GM23338 (cell line): ENCODE measurements around the gene SMARCA5. TPM values are rescaled to one million over a fixed set of nuclear protein-coding genes. Genes with fewer than 3 reads are reported as not detected.
A peak's percentile ranks its signal among the peaks of the same experiment; 100 is the strongest.

ENCODE experiments used
- ATAC-seq: fragments of 200-7000 bp; cut with Tn5 transposase; 3 replicates; pipeline ENCODE4 v1.9.1; 2020
- DNase-seq: peaks from one replicate; pipeline ENCODE4 v3.0.0-alpha.2; 2015; ENCODE audit warnings: low spot score
- H2AFZ ChIP-seq: fragments of 200-600 bp; sonication (generic); 2 replicates; pipeline ENCODE4 v1.8.0; 2016; ENCODE audit warnings: antibody characterized with exemption, mild to moderate bottlenecking, moderate library complexity
- H3F3A ChIP-seq: fragments of 200-600 bp; sonication (generic); replicated peaks from 2 replicates; pipeline ENCODE4 v1.8.0; 2017; ENCODE audit warnings: antibody characterized with exemption, mixed run types, low read depth
- H3K27ac ChIP-seq: fragments of 200-600 bp; sonication (generic); 2 replicates; pipeline ENCODE4 v1.6.1; 2016; ENCODE audit warnings: low read depth
- H3K27me3 ChIP-seq: fragments of 200-600 bp; sonication (generic); 2 replicates; pipeline ENCODE4 v1.8.0; 2016; ENCODE audit warnings: mild to moderate bottlenecking, mixed run types, moderate library complexity; ENCODE audit not compliant: insufficient read depth
- H3K36me3 ChIP-seq: fragments of 200-600 bp; sonication (generic); 2 replicates; pipeline ENCODE4 v1.8.0; 2016; ENCODE audit warnings: mild to moderate bottlenecking; ENCODE audit not compliant: insufficient read depth
- H3K4me1 ChIP-seq: fragments of 200-600 bp; sonication (generic); 2 replicates; pipeline ENCODE4 v1.8.0; 2016; ENCODE audit warnings: mild to moderate bottlenecking, moderate library complexity; ENCODE audit not compliant: insufficient read depth
- H3K4me2 ChIP-seq: fragments of 200-600 bp; sonication (generic); 2 replicates; pipeline ENCODE4 v1.7.1; 2017; ENCODE audit warnings: mixed run types
- H3K4me3 ChIP-seq: fragments of 200-600 bp; sonication (generic); 2 replicates; pipeline ENCODE4 v1.6.1; 2016; ENCODE audit warnings: mixed run types
- H3K79me2 ChIP-seq: fragments of 200-600 bp; sonication (generic); replicated peaks from 2 replicates; pipeline ENCODE4 v1.8.0; 2017; ENCODE audit warnings: mild to moderate bottlenecking; ENCODE audit not compliant: insufficient read depth
- H3K9me2 ChIP-seq: fragments of 200-600 bp; sonication (generic); 2 replicates; pipeline ENCODE4 v1.8.0; 2017; ENCODE audit not compliant: insufficient read depth
- H4K20me1 ChIP-seq: fragments of 200-600 bp; sonication (generic); replicated peaks from 2 replicates; pipeline ENCODE4 v1.8.0; 2017; ENCODE audit warnings: mild to moderate bottlenecking; ENCODE audit not compliant: insufficient read depth
- H3K27ac Mint-ChIP-seq: 2 replicates; pipeline ENCODE4 v1.8.0; 2020; ENCODE audit warnings: inconsistent platforms, mild to moderate bottlenecking, moderate library complexity, mixed read lengths
- H3K27me3 Mint-ChIP-seq: 3 replicates; pipeline ENCODE4 v1.8.0; 2022; ENCODE audit warnings: low read depth, mild to moderate bottlenecking, moderate library complexity, mixed read lengths, inconsistent platforms; ENCODE audit not compliant: insufficient read depth, poor library complexity
- H3K36me3 Mint-ChIP-seq: 3 replicates; pipeline ENCODE4 v1.8.0; 2021; ENCODE audit warnings: low read depth, mild to moderate bottlenecking, inconsistent platforms, moderate library complexity, mixed read lengths
- H3K4me1 Mint-ChIP-seq: 3 replicates; pipeline ENCODE4 v1.8.0; 2020; ENCODE audit warnings: mild to moderate bottlenecking, inconsistent platforms, mixed read lengths
- H3K4me3 Mint-ChIP-seq: 3 replicates; pipeline ENCODE4 v1.8.0; 2021; ENCODE audit warnings: moderate library complexity, mild to moderate bottlenecking, inconsistent platforms, mixed read lengths
- H3K9me3 Mint-ChIP-seq: 3 replicates; pipeline ENCODE4 v1.8.0; 2020; ENCODE audit warnings: moderate library complexity, mild to moderate bottlenecking, inconsistent platforms, mixed read lengths
- CREB1 ChIP-seq: fragments of 250-450 bp; sonication (Bioruptor Pico); IDR thresholded peaks from 2 replicates; pipeline ENCODE4 v1.5.0; 2020; ENCODE audit warnings: low read depth, mild to moderate bottlenecking, moderate library complexity
- CTCF ChIP-seq, 2 experiments: fragments of 200-600 bp in 1 of 2; sonication (generic) in 1 of 2; conservative IDR thresholded peaks; 2 replicates each; pipeline versions ENCODE4 v1.5.1 to v1.6.1; 2016 to 2017; ENCODE audit warnings: antibody characterized with exemption in 2 of 2, low read depth in 2 of 2, mild to moderate bottlenecking in 2 of 2, moderate library complexity in 1 of 2
- EZH2 ChIP-seq: fragments of 200-600 bp; sonication (generic); IDR thresholded peaks from one replicate; pipeline ENCODE4 v1.8.0; 2017; ENCODE audit warnings: antibody characterized with exemption, mild to moderate bottlenecking, low read depth; ENCODE audit not compliant: unreplicated experiment
- EZH2phosphoT487 ChIP-seq: fragments of 200-600 bp; sonication (generic); IDR thresholded peaks from one replicate; pipeline ENCODE4 v1.8.1; 2018; ENCODE audit warnings: antibody characterized with exemption; ENCODE audit not compliant: unreplicated experiment
- JUNB ChIP-seq: IDR thresholded peaks from one replicate; pipeline ENCODE4 v1.6.1; 2016; ENCODE audit warnings: antibody characterized with exemption; ENCODE audit not compliant: unreplicated experiment
- NANOG ChIP-seq: IDR thresholded peaks from 2 replicates; pipeline ENCODE4 v1.6.1; 2016; ENCODE audit warnings: antibody characterized with exemption, borderline replicate concordance
- POLR2AphosphoS5 ChIP-seq: IDR thresholded peaks from 2 replicates; pipeline ENCODE4 v1.6.1; 2016; ENCODE audit warnings: antibody characterized with exemption, low read depth
- REST ChIP-seq: IDR thresholded peaks from one replicate; pipeline ENCODE4 v1.6.1; 2018; ENCODE audit warnings: antibody characterized with exemption; ENCODE audit not compliant: unreplicated experiment
- STAT1 ChIP-seq: IDR thresholded peaks from one replicate; pipeline ENCODE4 v1.6.1; 2016; ENCODE audit warnings: antibody characterized with exemption; ENCODE audit not compliant: unreplicated experiment
- ZNF114 ChIP-seq: fragments of 250-450 bp; sonication (Bioruptor Pico); IDR thresholded peaks from 2 replicates; pipeline ENCODE4 v1.5.0; 2020; ENCODE audit warnings: mild to moderate bottlenecking, moderate library complexity
- ZNF331 ChIP-seq: fragments of 250-450 bp; sonication (Bioruptor Pico); IDR thresholded peaks from 2 replicates; pipeline ENCODE4 v1.5.0; 2020; ENCODE audit warnings: low read depth, mild to moderate bottlenecking, moderate library complexity
- ZNF462 ChIP-seq: fragments of 250-450 bp; sonication (Bioruptor Pico); IDR thresholded peaks from 2 replicates; pipeline ENCODE4 v1.5.0; 2020; ENCODE audit warnings: mild to moderate bottlenecking, moderate library complexity
- long read RNA-seq: library from polyadenylated mRNA; unstranded; transcript quantifications from one replicate; pipeline ENCODE4 v2.0.0, GENCODE V29; 2020; ENCODE audit not compliant: unreplicated experiment
- polyA plus RNA-seq: library from polyadenylated mRNA; unstranded; fragments of >200 nt; fragmentation: Nextera tagmentation; extraction: Ambion mirVana; gene quantifications from 2 replicates; pipeline ENCODE4 v1.2.1, GENCODE V29; 2016
- total RNA-seq: library from RNA; depleted of rRNA; stranded (reverse); fragments of >200 nt; shearing (Covaris generic); gene quantifications from 2 replicates; pipeline ENCODE4 v1.2.3, GENCODE V29; 2014; rRNA removed

SMARCA5 gene
- total RNA-seq: 102 and 103 TPM in 2 replicates
- polyA plus RNA-seq: 79.9 and 101 TPM in 2 replicates
- long read RNA-seq, full-length matches to known transcripts: 7 of 88 reads
- long read RNA-seq, partial matches to known transcripts: 73 of 88 reads
- long read RNA-seq, other reads (novel, unspliced or antisense): 8 of 88 reads

GRCh38 chr4:143513314-143514168 is at the start of gene SMARCA5:
SMARCA5 (plus strand) TSS chr4:143513702; CDS start chr4:143513925, 223 bp downstream.
- peak within 1 kb of the TSS; percentile 99 for H3K4me3 Mint-ChIP-seq
- peaks cover 35% of the 10 kb centered on the region for H3K36me3 Mint-ChIP-seq
- Histone ChIP-seq H3K27me3 (no peaks in the 10 kb centered on the region), H3K36me3 (peaks cover 13% of the 10 kb centered on the region; the same call in 1 of the 2 replicates), H3K4me2 (peak within 1 kb of the TSS; percentile 90), H2AFZ (peak within 1 kb of the TSS; percentile 85), H3K79me2 (peaks cover 48% of the 10 kb centered on the region), H3K4me3 (peak within 1 kb of the TSS; percentile 87), H3K27ac (peak within 1 kb of the TSS; percentile 98), H4K20me1 (peaks cover 35% of the 10 kb centered on the region), H3F3A (0 out of 2 replicates have a peak, but pooled peaks cover 5% of the 10 kb centered on the region), H3K4me1 (peaks cover 18% of the 10 kb centered on the region; the same call in 1 of the 2 replicates), H3K9me2 (no peaks in the 10 kb centered on the region)
- peaks cover 15% of the 10 kb centered on the region for H3K4me1 Mint-ChIP-seq
- ATAC-seq (peak; percentile 88), DNase-seq (peak; percentile 99)
- H3K9me3 Mint-ChIP-seq: no peaks in the 10 kb centered on the region; the same call in 2 of the 3 replicates
- peak within 1 kb of the TSS; percentile 99 for H3K27ac Mint-ChIP-seq
- peaks cover 6% of the 10 kb centered on the region for H3K27me3 Mint-ChIP-seq
- TF ChIP-seq STAT1: no peak
- no peak for TF ChIP-seq EZH2
- TF ChIP-seq REST: no peak
- peak; percentile 85 for TF ChIP-seq POLR2AphosphoS5
- no peak for TF ChIP-seq ZNF462
- no peak for TF ChIP-seq ZNF114
- TF ChIP-seq EZH2phosphoT487: no peak
- no peak for TF ChIP-seq CTCF (conservative IDR thresholded peaks at IDR 0.05; ENCODE audit: low read depth in 2 of 2)
- no peak for TF ChIP-seq NANOG
- TF ChIP-seq CREB1 (CRISPR knock-in tag): peak; percentile 72; the same call in 1 of the 2 replicates
- TF ChIP-seq ZNF331 (CRISPR knock-in tag): no peak
- no peak for TF ChIP-seq JUNB
